ENCODE measurements around the gene LARP1B. TPM values are rescaled to one million over a fixed set of nuclear protein-coding genes. Genes with fewer than 3 reads are reported as not detected.
A peak's percentile ranks its signal among the peaks of the same experiment; 100 is the strongest.
"Not testable (repeated sequence)": the region's sequence is repeated elsewhere in the genome, so short reads cannot be mapped to it uniquely, and the experiment has no call there.

Gene LARP1B
- total RNA-seq, 1 experiment from 2014 or later: 42.9 TPM

GRCh38 chr4:128256539-128256938 lies 195.4 kb downstream of the LARP1B start:
- Histone ChIP-seq H3K4me2 (ENCODE audit: insufficient read depth, insufficient read length, low read length) (no peak overlapping the region), H4K91ac (ENCODE audit: insufficient read length, low read depth, low read length) (no peak overlapping the region), H3K27ac (ENCODE audit: insufficient read length, low read depth, low read length) (no peak overlapping the region), H4K5ac (ENCODE audit: insufficient read length, low read depth, low read length) (no peak overlapping the region), H2AK5ac (ENCODE audit: insufficient read length, low read length) (no peak overlapping the region), H3K9me3 (ENCODE audit: control insufficient read depth, low read depth, low read length) (no peaks in the 10 kb centered on the region), H3K79me1 (ENCODE audit: insufficient read depth, low read depth, low read length, poor library complexity, severe bottlenecking) (no peaks in the 10 kb centered on the region), H3K4ac (ENCODE audit: low read depth, low read length) (no peak overlapping the region), H2BK15ac (ENCODE audit: low read depth, low read length) (no peak overlapping the region), H4K8ac (replicated peaks; ENCODE audit: insufficient read length, low read depth, low read length) (no peak overlapping the region), H3T11ph (ENCODE audit: low read length) (no peak overlapping the region), H3K23me2 (ENCODE audit: insufficient read length, low read depth, low read length, poor library complexity, severe bottlenecking) (no peaks in the 10 kb centered on the region), H2BK120ac (ENCODE audit: low read depth, low read length, poor library complexity, severe bottlenecking) (no peak overlapping the region), H2AFZ (ENCODE audit: low read length) (no peak overlapping the region), H3K14ac (ENCODE audit: insufficient read depth, low read length) (no peak overlapping the region), H2BK20ac (ENCODE audit: low read depth, low read length, poor library complexity, severe bottlenecking) (no peak overlapping the region), H3K4me1 (ENCODE audit: insufficient read depth, low read length) (no peaks in the 10 kb centered on the region), H2BK5ac (ENCODE audit: insufficient read length, low read length) (no peak overlapping the region), H3K23ac (ENCODE audit: insufficient read length, low read depth, low read length) (no peak overlapping the region), H3K79me2 (ENCODE audit: insufficient read depth, low read length) (no peaks in the 10 kb centered on the region), H3K56ac (ENCODE audit: insufficient read length, low read depth, low read length) (no peak overlapping the region), H3K18ac (ENCODE audit: insufficient read length, low read depth, low read length) (no peak overlapping the region), H2BK12ac (ENCODE audit: insufficient read length, low read depth, low read length) (no peak overlapping the region), H3K27me3 (ENCODE audit: insufficient read depth, low read length) (no peaks in the 10 kb centered on the region), H3K9ac (ENCODE audit: extremely low read depth, insufficient read length, low read length) (no peak overlapping the region), H4K20me1 (ENCODE audit: control insufficient read depth, insufficient read depth, insufficient read length) (no peaks in the 10 kb centered on the region)
- Mint-ChIP-seq H3K4me3 (no peak overlapping the region), H3K36me3 (ENCODE audit: insufficient read depth in 1 of 3, low read depth in 3 of 3) (peaks cover 11 to 32% (median 14%) of the 10 kb centered on the region in 3 experiments; a peak in 6 of 7 replicates), H3K4me1 (peaks cover 7 to 11% of the 10 kb centered on the region in 2 experiments), H3K27ac (no peak overlapping the region), H3K9me3 (peaks cover 25 to 47% of the 10 kb centered on the region in 2 experiments), H3K27me3 (ENCODE audit: low read depth) (no peaks in the 10 kb centered on the region; the same call in 1 of the 2 replicates)
- TF ChIP-seq CTCF (conservative IDR thresholded peaks at IDR 0.05): no peak
- no CpG with 5 or more reads among the region's 1 CpG for WGBS (ENCODE audit: extremely low coverage, insufficient read length, low lambda C conversion rate)
- no peak for DNase-seq

- not testable (repeated sequence) for H4K91ac ChIP-seq (ENCODE audit: insufficient read length, low read depth, low read length); H3K27me3 ChIP-seq (ENCODE audit: insufficient read depth, low read length); H3K4ac ChIP-seq (ENCODE audit: low read depth, low read length); H3K23ac ChIP-seq (ENCODE audit: insufficient read length, low read depth, low read length); DNase-seq; H3K4me3 Mint-ChIP-seq; H4K20me1 ChIP-seq (ENCODE audit: control insufficient read depth, insufficient read depth, insufficient read length); H3K23me2 ChIP-seq (ENCODE audit: insufficient read length, low read depth, low read length, poor library complexity, severe bottlenecking); H2AFZ ChIP-seq (ENCODE audit: low read length); H4K8ac ChIP-seq (replicated peaks; ENCODE audit: insufficient read length, low read depth, low read length); H2BK20ac ChIP-seq (ENCODE audit: low read depth, low read length, poor library complexity, severe bottlenecking); H3K9me3 ChIP-seq (ENCODE audit: control insufficient read depth, low read depth, low read length); H2AK5ac ChIP-seq (ENCODE audit: insufficient read length, low read length); H3T11ph ChIP-seq (ENCODE audit: low read length); H3K79me1 ChIP-seq (ENCODE audit: insufficient read depth, low read depth, low read length, poor library complexity, severe bottlenecking); H3K9ac ChIP-seq (ENCODE audit: extremely low read depth, insufficient read length, low read length); H3K27ac ChIP-seq (ENCODE audit: insufficient read length, low read depth, low read length); H4K5ac ChIP-seq (ENCODE audit: insufficient read length, low read depth, low read length); H3K79me2 ChIP-seq (ENCODE audit: insufficient read depth, low read length); H3K56ac ChIP-seq (ENCODE audit: insufficient read length, low read depth, low read length); H2BK12ac ChIP-seq (ENCODE audit: insufficient read length, low read depth, low read length); H3K27me3 Mint-ChIP-seq (ENCODE audit: low read depth); H3K14ac ChIP-seq (ENCODE audit: insufficient read depth, low read length); H2BK15ac ChIP-seq (ENCODE audit: low read depth, low read length); H3K18ac ChIP-seq (ENCODE audit: insufficient read length, low read depth, low read length); H2BK120ac ChIP-seq (ENCODE audit: low read depth, low read length, poor library complexity, severe bottlenecking); H3K4me1 ChIP-seq (ENCODE audit: insufficient read depth, low read length); H3K4me2 ChIP-seq (ENCODE audit: insufficient read depth, insufficient read length, low read length); H2BK5ac ChIP-seq (ENCODE audit: insufficient read length, low read length)
- peak overlapping the region in 2 of 3 experiments; percentile 47 to 97; a peak in 3 of 7 replicates for H3K27ac Mint-ChIP-seq
- H3K36me3 Mint-ChIP-seq (ENCODE audit: insufficient read depth in 1 of 3, low read depth in 3 of 3): peaks cover 7 to 27% (median 8%) of the 10 kb centered on the region in 3 experiments; a peak in 6 of 7 replicates
- peaks cover 7 to 11% of the 10 kb centered on the region in 2 experiments for H3K4me1 Mint-ChIP-seq
- WGBS (ENCODE audit: extremely low coverage, insufficient read length, low lambda C conversion rate): no CpG with 5 or more reads among the region's 4 CpGs
- H3K9me3 Mint-ChIP-seq: peaks cover 17 to 43% of the 10 kb centered on the region in 2 experiments
Measured at GRCh38 chr4:128258166-128258565, 197.1 kb downstream of the LARP1B start.

All from H9 (cell line).